DND-41 (cell line): Measurements from ENCODE around the gene HIGD1A.

ENCODE experiments used
- ATAC-seq: fragments of 200-7000 bp; cut with Tn5 transposase; 3 replicates; pipeline ENCODE4 v1.9.1; 2021; ENCODE audit warnings: low read depth; ENCODE audit not compliant: insufficient read depth
- DNase-seq: peaks from one replicate; pipeline ENCODE4 v3.0.0-alpha.2; 2020
- H2AFZ ChIP-seq: 2 replicates; pipeline ENCODE4 v1.6.0; 2012; ENCODE audit warnings: low read depth, low read length
- H3K27ac ChIP-seq: 2 replicates; pipeline ENCODE4 v1.5.1; 2012; ENCODE audit warnings: low read length, inconsistent platforms
- H3K27me3 ChIP-seq: fragments of 200-600 bp; sonication (generic); 2 replicates; pipeline ENCODE4 v1.6.0; 2012; ENCODE audit warnings: low read length, mild to moderate bottlenecking, inconsistent platforms; ENCODE audit not compliant: insufficient read depth, poor library complexity
- H3K36me3 ChIP-seq: 2 replicates; pipeline ENCODE4 v1.5.1; 2012; ENCODE audit warnings: low read length, inconsistent platforms; ENCODE audit not compliant: insufficient read depth
- H3K4me1 ChIP-seq: 2 replicates; pipeline ENCODE4 v1.5.1; 2012; ENCODE audit warnings: mild to moderate bottlenecking, low read length; ENCODE audit not compliant: insufficient read depth
- H3K4me2 ChIP-seq: 2 replicates; pipeline ENCODE4 v1.6.0; 2012; ENCODE audit warnings: mild to moderate bottlenecking, moderate library complexity, low read length, inconsistent platforms; ENCODE audit not compliant: insufficient read depth
- H3K4me3 ChIP-seq, 2 experiments: fragments of 200-600 bp in 1 of 2; shearing (Covaris generic) in 1 of 2; 2 replicates each; pipeline ENCODE4 v1.5.1; 2012 to 2016; ENCODE audit warnings: inconsistent platforms in 2 of 2, low read length in 2 of 2, mild to moderate bottlenecking in 2 of 2, low read depth in 1 of 2, moderate library complexity in 1 of 2
- H3K79me2 ChIP-seq: 2 replicates; pipeline ENCODE4 v1.6.0; 2012; ENCODE audit warnings: low read length, inconsistent platforms; ENCODE audit not compliant: insufficient read depth
- H3K9ac ChIP-seq: 2 replicates; pipeline ENCODE4 v1.6.0; 2012; ENCODE audit warnings: low read depth, mild to moderate bottlenecking, inconsistent platforms, low read length, moderate library complexity
- H3K9me3 ChIP-seq: 2 replicates; pipeline ENCODE4 v1.5.1; 2012; ENCODE audit warnings: low read length, moderate library complexity, mild to moderate bottlenecking, inconsistent platforms; ENCODE audit not compliant: insufficient read depth, severe bottlenecking
- H4K20me1 ChIP-seq: 2 replicates; pipeline ENCODE4 v1.6.0; 2012; ENCODE audit warnings: low read length; ENCODE audit not compliant: insufficient read depth
- EZH2 ChIP-seq: IDR thresholded peaks from 3 replicates; pipeline ENCODE4 v1.6.1; 2012; ENCODE audit warnings: borderline replicate concordance, low read depth, mild to moderate bottlenecking, moderate library complexity, low read length, inconsistent platforms; ENCODE audit not compliant: severe bottlenecking
- TF ChIP-seq, protein P1 (sequence below): IDR thresholded peaks from 2 replicates; pipeline ENCODE4 v1.5.1; 2012; ENCODE audit warnings: borderline replicate concordance, low read length, moderate library complexity, mild to moderate bottlenecking; ENCODE audit not compliant: poor library complexity, severe bottlenecking; ENCODE audit errors: extremely low read depth

HIGD1A gene

DNA sequence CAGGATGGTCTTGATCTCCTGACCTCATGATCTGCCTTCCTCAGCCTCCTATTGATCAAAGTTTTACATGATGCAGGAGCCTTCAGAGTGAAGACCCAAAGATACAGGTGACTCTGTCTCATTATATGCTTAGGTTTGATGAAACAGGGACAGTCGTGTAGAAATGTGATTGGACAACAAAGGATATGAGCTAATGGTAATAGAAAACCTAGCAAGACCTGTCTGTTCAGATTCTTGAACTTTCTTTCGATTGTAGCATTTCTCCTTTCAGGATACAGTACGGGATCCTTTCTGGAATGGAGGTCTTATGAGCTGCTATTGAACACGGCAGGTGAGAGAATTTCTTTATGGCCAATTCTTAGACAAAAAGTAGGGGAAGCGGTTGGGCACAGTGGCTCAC lies 4.9 kb upstream of the HIGD1A start, which contains the start of gene ACKR2:
TSS of gene ACKR2 (plus strand) at position 244 of the 400 bp plus-strand sequence. CDS start 55,058 bp downstream, outside the sequence.
- ATAC-seq, result no peak
- Histone ChIP-seq H3K36me3 (no peaks in the 10 kb centered on the region), H3K4me1 (peaks cover 9% of the 10 kb centered on the region), H4K20me1 (no peaks in the 10 kb centered on the region), H3K9me3 (no peaks in the 10 kb centered on the region), H3K27me3 (peaks cover 9% of the 10 kb centered on the region), H3K79me2 (peaks cover under 1% of the 10 kb centered on the region), H3K4me3 (no peak within 1 kb of the TSS), H3K27ac (no peak within 1 kb of the TSS), H2AFZ (no peak within 1 kb of the TSS), H3K9ac (no peak within 1 kb of the TSS), H3K4me2 (no peak within 1 kb of the TSS)
- TF ChIP-seq EZH2, result no peak
- TF ChIP-seq, protein P1, sequence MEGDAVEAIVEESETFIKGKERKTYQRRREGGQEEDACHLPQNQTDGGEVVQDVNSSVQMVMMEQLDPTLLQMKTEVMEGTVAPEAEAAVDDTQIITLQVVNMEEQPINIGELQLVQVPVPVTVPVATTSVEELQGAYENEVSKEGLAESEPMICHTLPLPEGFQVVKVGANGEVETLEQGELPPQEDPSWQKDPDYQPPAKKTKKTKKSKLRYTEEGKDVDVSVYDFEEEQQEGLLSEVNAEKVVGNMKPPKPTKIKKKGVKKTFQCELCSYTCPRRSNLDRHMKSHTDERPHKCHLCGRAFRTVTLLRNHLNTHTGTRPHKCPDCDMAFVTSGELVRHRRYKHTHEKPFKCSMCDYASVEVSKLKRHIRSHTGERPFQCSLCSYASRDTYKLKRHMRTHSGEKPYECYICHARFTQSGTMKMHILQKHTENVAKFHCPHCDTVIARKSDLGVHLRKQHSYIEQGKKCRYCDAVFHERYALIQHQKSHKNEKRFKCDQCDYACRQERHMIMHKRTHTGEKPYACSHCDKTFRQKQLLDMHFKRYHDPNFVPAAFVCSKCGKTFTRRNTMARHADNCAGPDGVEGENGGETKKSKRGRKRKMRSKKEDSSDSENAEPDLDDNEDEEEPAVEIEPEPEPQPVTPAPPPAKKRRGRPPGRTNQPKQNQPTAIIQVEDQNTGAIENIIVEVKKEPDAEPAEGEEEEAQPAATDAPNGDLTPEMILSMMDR, result no peak
- no peak for DNase-seq

DNA sequence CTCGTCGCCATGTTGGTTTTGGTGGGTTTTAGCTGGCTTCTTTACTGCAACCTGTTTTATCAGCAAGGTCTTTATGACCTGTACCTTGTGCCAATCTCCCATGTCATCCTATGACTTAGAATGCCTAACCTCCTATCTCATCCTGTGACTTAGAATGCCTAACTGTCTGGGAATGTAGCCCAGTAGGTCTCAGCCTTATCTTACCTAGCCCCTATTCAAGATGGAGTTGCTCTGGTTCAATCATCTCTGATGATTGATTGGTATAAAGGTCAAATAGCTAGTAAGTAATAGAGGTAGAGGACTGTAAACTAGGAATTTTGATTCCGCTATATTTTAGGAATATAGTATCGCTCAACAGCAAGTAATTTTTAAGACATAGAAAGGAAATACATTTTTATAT lies 3.6 kb upstream of the HIGD1A start:
- Histone ChIP-seq H3K36me3 (no peaks in the 10 kb centered on the region), H3K27ac (no peak overlapping the region), H3K4me2 (no peak overlapping the region), H3K9me3 (no peaks in the 10 kb centered on the region), H3K4me1 (peaks cover 16% of the 10 kb centered on the region), H3K9ac (no peak overlapping the region), H3K27me3 (peaks cover 9% of the 10 kb centered on the region), H4K20me1 (peaks cover 4% of the 10 kb centered on the region; the same call in 1 of the 2 replicates), H2AFZ (no peak overlapping the region), H3K79me2 (peaks cover 13% of the 10 kb centered on the region), H3K4me3 (no peak overlapping the region)
- DNase-seq, result no peak
- TF ChIP-seq, protein P1, result no peak
- no peak for TF ChIP-seq EZH2
- ATAC-seq, result no peak

DNA sequence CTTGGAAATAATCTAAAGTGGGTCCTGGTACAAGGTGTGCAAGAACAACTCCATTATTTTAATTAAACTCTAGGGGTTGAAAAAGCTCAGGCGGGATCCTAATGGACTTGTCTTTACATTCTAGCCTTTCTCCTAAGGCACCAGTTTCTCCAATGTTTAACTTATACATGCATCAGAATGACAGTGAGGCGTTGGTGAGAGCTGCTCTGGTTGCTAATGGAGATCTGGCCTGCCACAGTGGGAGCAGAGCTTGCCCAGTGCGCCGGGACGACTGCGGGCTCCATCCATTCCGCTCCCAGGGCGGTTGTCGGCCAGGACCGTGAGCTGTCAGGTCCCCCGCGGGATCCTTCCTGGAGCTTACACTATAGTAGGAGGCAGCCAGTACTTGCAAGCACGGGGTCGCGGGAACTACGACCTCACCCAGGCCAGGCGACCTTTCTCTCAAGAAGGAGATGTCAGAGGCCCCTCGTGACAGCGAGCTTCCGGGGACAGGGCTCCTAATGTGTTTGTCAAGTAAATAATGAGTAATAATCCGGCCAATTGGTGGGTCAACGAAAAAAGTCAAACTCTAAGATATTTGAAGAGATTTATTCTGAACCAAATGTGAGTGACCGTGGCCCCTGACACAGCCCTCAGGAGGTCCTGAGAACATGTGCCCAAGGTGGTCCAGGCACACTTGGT lies 991 bp upstream of the HIGD1A start:
- Histone ChIP-seq H3K9me3 (no peaks in the 10 kb centered on the region), H3K79me2 (peaks cover 40% of the 10 kb centered on the region), H3K4me2 (peak overlapping the region; percentile 93), H3K4me3 (peak overlapping the region; percentile 91 to 94; a peak in 3 of 4 replicates), H3K9ac (peak overlapping the region; percentile 87), H2AFZ (peak overlapping the region; percentile 94), H4K20me1 (peaks cover 18% of the 10 kb centered on the region), H3K27me3 (peaks cover 9% of the 10 kb centered on the region), H3K4me1 (peaks cover 42% of the 10 kb centered on the region), H3K27ac (no peak overlapping the region; the same call in 1 of the 2 replicates), H3K36me3 (no peaks in the 10 kb centered on the region)
- no peak for DNase-seq
- ATAC-seq, result no peak
- TF ChIP-seq, protein P1, result no peak
- TF ChIP-seq EZH2, result no peak
